ENCODE measurements around the gene LARGE2. TPM values are rescaled to one million over a fixed set of nuclear protein-coding genes. Genes with fewer than 3 reads are reported as not detected.
A peak's percentile ranks its signal among the peaks of the same experiment; 100 is the strongest.

Gene LARGE2
- total and polyA plus RNA-seq, 9 of the 15 experiments (the other 6 are each of a cell fraction or from before 2014, with no cell fraction given) = 0.56 to 14.1 (median 6.6) TPM

DNA sequence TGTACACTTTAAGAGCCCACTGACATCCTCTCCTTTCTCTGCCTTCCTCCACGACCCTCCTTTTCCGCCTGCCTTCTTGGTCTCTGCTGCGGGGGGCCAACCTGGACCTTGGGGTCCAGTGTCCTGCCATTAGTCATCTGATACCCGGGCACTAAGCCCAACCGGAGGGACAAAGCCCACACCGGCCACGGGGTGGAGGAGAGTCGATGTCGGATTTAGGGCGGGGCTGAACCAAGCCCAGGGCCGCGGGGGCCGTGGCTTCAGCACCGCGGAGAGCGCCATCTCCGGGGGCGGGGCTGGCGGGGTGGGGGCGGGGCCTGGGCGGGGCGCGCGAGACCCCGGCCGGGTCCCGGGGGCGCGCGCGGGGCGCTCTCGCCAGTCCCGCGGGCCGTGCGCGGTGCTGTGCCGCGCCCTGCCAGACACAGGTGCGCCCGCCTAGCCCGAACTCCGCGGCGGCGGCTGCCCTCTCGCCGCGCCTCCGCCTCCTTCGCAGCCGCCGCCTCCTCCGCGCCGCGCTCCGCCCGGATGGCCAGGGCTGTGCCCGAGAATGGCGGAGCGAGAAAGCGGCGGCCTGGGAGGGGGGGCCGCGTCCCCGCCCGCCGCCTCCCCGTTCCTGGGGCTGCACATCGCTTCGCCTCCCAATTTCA lies 37.1 kb upstream of the LARGE2 start, which contains the start of gene MAPK8IP1:
Gene MAPK8IP1 (plus strand): TSS at position 378 of the 647 bp plus-strand sequence. CDS start 170 bp downstream, at position 548.
- POLR2A ChIA-PET = no interaction called here
- H3K36me3 ChIP-seq (ENCODE audit: control insufficient read depth, insufficient read depth, low read length) = peaks cover 21% of the 10 kb centered on the region; the same call in 2 of the 3 replicates
- no peaks in the 10 kb centered on the region for H3K9me1 ChIP-seq (ENCODE audit: control insufficient read depth, insufficient read depth, low read length)
- intact Hi-C loops (cut with micrococcal nuclease) (no loop called here), in situ Hi-C loops (cut with MboI) (no loop called here)
- H3K4me2 ChIP-seq (ENCODE audit: insufficient read depth, low read length) = peak within 1 kb of the TSS; percentile 52
- no TSS peak for BruUV-seq (replicated peaks)
- no peaks in the 10 kb centered on the region for H3K9me3 ChIP-seq (replicated peaks; ENCODE audit: control insufficient read depth, insufficient read depth, low read depth, low read length)
- 4% methylated on average over 18 of the region's 73 CpGs for WGBS (ENCODE audit: insufficient coverage, low coverage, missing lambda C conversion rate)
- FAIRE-seq (peak; percentile 35), ATAC-seq (peak; percentile 87), DNase-seq (ENCODE audit: extremely low read depth in 1 of 4, low spot score in 3 of 4) (peak; percentile 73 to 98 (median 94))
- H3K79me2 ChIP-seq (ENCODE audit: control insufficient read depth, insufficient read depth, low read length) = no peaks in the 10 kb centered on the region
- CTCF ChIA-PET (ENCODE audit: low intra/inter-chr PET ratio) = interaction anchor here (0.6 kb wide), 1 partner anchor 433 kb away, joined by 3 read pairs; no protein-coding TSS in a partner anchor
- H3K9ac ChIP-seq (ENCODE audit: insufficient read depth in 1 of 2, low read depth in 2 of 2, low read length in 2 of 2) = peak within 1 kb of the TSS in 1 of 2 experiments; percentile 81; a peak in 2 of 4 replicates
- no peaks in the 10 kb centered on the region for H3K27me3 ChIP-seq (ENCODE audit: control insufficient read depth in 2 of 2, insufficient read depth in 2 of 2, low read length in 2 of 2)
- H3K27ac ChIP-seq (ENCODE audit: extremely low read depth, low read depth, low read length) = no peak within 1 kb of the TSS
- H3K4me3 ChIP-seq = peak within 1 kb of the TSS; percentile 55
- H2AFZ ChIP-seq (ENCODE audit: low read depth, low read length) = peak within 1 kb of the TSS; percentile 66; the same call in 1 of the 2 replicates
- H4K20me1 ChIP-seq (replicated peaks; ENCODE audit: control insufficient read depth, insufficient read depth, low read length) = peaks cover 30% of the 10 kb centered on the region
- H3K4me1 ChIP-seq (replicated peaks in 1 of 2; ENCODE audit: control insufficient read depth in 2 of 2, insufficient read depth in 2 of 2, low read length in 2 of 2) = peaks cover 0 to 26% of the 10 kb centered on the region in 2 experiments; a peak in 3 of 5 replicates
- TF ChIP-seq, protein P1, sequence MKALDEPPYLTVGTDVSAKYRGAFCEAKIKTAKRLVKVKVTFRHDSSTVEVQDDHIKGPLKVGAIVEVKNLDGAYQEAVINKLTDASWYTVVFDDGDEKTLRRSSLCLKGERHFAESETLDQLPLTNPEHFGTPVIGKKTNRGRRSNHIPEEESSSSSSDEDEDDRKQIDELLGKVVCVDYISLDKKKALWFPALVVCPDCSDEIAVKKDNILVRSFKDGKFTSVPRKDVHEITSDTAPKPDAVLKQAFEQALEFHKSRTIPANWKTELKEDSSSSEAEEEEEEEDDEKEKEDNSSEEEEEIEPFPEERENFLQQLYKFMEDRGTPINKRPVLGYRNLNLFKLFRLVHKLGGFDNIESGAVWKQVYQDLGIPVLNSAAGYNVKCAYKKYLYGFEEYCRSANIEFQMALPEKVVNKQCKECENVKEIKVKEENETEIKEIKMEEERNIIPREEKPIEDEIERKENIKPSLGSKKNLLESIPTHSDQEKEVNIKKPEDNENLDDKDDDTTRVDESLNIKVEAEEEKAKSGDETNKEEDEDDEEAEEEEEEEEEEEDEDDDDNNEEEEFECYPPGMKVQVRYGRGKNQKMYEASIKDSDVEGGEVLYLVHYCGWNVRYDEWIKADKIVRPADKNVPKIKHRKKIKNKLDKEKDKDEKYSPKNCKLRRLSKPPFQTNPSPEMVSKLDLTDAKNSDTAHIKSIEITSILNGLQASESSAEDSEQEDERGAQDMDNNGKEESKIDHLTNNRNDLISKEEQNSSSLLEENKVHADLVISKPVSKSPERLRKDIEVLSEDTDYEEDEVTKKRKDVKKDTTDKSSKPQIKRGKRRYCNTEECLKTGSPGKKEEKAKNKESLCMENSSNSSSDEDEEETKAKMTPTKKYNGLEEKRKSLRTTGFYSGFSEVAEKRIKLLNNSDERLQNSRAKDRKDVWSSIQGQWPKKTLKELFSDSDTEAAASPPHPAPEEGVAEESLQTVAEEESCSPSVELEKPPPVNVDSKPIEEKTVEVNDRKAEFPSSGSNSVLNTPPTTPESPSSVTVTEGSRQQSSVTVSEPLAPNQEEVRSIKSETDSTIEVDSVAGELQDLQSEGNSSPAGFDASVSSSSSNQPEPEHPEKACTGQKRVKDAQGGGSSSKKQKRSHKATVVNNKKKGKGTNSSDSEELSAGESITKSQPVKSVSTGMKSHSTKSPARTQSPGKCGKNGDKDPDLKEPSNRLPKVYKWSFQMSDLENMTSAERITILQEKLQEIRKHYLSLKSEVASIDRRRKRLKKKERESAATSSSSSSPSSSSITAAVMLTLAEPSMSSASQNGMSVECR (CRISPR knock-in tag; IDR thresholded peaks at IDR 0.05) = peak; percentile 56; the same call in 1 of the 2 replicates
- TF ChIP-seq RBM14 (IDR thresholded peaks at IDR 0.05; ENCODE audit: borderline replicate concordance, insufficient read depth, low read depth, low read length) (no peak), NONO (IDR thresholded peaks at IDR 0.05; ENCODE audit: low read depth in 2 of 2, low read length in 1 of 2) (0 out of 4 replicates have a peak, but pooled peaks of 1 of the 2 experiments have one; percentile 17), MAZ (CRISPR knock-in tag; conservative IDR thresholded peaks at IDR 0.05 in 1 of 2, IDR thresholded peaks at IDR 0.05 in 1 of 2) (peak; percentile 37 to 81; a peak in 2 of 4 replicates), RFX5 (IDR thresholded peaks at IDR 0.05; ENCODE audit: low read depth, low read length) (no peak), MTA2 (IDR thresholded peaks at IDR 0.05; ENCODE audit: low read depth) (no peak), ERF (CRISPR knock-in tag; IDR thresholded peaks at IDR 0.05) (0 out of 2 replicates have a peak, but pooled peaks have one; percentile 76), ZNF717 (CRISPR knock-in tag; IDR thresholded peaks at IDR 0.05) (no peak), ESRRB (CRISPR knock-in tag; IDR thresholded peaks at IDR 0.05; ENCODE audit: borderline replicate concordance) (no peak)
- TF ChIP-seq, protein P2, sequence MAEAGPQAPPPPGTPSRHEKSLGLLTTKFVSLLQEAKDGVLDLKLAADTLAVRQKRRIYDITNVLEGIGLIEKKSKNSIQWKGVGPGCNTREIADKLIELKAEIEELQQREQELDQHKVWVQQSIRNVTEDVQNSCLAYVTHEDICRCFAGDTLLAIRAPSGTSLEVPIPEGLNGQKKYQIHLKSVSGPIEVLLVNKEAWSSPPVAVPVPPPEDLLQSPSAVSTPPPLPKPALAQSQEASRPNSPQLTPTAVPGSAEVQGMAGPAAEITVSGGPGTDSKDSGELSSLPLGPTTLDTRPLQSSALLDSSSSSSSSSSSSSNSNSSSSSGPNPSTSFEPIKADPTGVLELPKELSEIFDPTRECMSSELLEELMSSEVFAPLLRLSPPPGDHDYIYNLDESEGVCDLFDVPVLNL (CRISPR knock-in tag; IDR thresholded peaks at IDR 0.05; ENCODE audit: low read depth) = no peak

All from K562 (cell line).